SH-SY5Y (cell line): ENCODE measurements around the gene EOLA2.
"Not testable (repeated sequence)": the region's sequence is repeated elsewhere in the genome, so short reads cannot be mapped to it uniquely, and the experiment has no call there.

Experiments
- GATA2 ChIP-seq: IDR thresholded peaks from 2 replicates; pipeline ENCODE4 v1.6.1; 2011; ENCODE audit warnings: mild to moderate bottlenecking, low read depth, low read length
- GATA3 ChIP-seq: IDR thresholded peaks from 2 replicates; pipeline ENCODE4 v1.6.1; 2011; ENCODE audit warnings: low read depth, mild to moderate bottlenecking, low read length, moderate library complexity

The EOLA2 gene

DNA sequence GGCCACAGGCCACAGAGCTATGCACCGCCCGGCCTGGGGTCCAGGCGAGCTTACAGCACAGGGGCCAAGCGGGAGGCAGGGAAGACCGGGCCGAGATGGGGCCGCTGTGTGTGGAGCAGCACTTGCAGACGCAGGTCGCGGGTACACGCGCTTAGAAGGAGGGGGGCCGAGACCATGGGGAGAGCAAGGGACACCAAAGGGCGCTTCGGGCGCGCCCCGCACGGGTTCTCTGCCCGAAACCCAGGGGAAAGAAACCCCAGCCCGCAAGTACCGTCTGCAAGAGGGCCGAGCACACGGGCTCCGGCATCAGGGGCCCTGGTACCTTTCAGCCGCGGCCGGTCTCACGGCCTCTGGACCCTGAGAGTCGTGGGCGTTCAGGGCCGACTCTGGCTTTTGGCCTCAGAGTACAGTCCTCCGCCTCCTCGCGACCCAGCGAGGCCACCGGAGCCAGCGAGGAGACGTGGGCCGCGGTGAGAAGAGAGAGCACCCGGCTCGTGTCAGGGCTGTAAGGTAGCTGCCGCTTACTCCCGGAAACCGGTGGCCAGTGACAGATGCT lies 342 bp downstream of the EOLA2 start:
- TF ChIP-seq GATA3 = no peak
- TF ChIP-seq GATA2 = no peak

DNA sequence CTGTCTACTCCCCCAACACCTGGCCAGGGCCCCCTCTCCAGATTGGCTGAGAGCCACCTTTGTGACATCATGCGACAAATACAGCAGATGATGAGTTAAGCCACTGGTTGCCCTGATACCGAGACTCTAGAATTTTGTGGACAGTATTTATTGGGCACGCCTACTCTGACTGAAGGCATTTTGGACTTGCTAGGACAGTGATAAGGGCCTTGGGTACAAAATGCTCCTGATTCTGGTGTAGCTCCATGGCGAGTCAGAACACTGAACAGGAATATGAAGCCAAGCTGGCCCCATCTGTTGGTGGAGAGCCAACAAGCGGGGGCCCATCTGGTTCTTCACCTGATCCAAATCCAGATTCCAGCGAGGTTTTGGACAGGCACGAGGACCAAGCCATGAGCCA lies 8.9 kb downstream of the EOLA2 start, which contains the start of gene HSFX4:
TSS of gene HSFX4 (plus strand) at position 174 of the 400 bp plus-strand sequence. CDS start at position 246, 72 bp downstream.
- TF ChIP-seq GATA3, GATA2: not testable (repeated sequence)

DNA sequence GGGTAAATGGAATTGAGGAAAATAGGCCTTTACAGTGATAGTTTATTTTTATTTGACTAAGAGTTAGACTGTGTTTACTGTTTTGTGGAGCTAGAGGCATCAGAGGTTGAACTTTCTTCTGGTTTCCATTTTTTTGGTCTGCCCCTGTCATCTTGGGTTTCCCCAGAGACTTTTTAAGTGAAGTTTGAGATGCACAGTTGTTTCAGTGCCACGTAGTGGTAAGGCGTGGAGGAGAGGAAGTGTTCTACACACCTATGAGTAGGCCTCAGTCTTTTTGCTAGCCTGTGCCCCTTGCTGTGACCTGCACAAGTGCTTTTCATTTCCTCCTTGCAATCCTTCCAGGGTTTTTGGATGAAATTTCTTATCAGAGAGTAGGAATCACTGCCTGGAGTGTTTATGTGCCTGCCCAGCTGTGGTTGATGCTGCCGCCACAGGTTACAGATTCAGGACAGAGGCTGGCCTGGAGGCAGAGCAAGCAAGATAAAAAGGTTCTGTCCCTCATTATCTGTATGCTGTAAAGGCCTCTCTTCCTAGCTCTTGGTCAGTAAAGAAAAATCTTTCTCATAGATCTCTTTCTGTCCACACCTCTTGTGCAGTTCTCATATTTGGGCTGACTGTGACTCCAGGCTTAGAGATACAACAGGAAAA lies 21.4 kb downstream of the EOLA2 start:
- no peak for TF ChIP-seq GATA3
- peak; percentile 46; the same call in 1 of the 2 replicates for TF ChIP-seq GATA2

DNA sequence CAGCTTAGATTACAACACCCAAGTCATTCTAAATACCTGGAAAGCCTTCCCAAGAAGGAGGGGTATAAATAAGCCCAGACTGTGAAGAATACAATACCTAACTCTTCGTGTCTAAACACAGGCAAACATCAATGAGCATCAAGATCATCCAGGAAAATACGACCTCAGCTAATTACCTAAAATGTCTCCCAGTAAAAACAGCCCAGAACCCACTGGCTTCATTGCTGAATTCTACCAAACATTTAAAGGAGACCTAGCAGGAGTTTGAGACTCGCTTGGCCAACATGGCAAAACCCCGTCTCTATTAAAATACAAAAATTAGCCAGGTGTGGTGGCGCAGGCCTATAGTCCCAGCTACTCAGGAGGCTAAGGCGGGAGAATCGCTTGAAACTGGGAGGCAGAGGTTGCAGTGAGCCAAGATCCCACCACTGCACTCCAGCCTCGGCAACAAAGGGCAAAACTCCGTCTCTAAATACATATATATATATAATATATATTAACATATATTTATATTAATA lies 28.1 kb downstream of the EOLA2 start:
- TF ChIP-seq GATA3 = no peak

DNA sequence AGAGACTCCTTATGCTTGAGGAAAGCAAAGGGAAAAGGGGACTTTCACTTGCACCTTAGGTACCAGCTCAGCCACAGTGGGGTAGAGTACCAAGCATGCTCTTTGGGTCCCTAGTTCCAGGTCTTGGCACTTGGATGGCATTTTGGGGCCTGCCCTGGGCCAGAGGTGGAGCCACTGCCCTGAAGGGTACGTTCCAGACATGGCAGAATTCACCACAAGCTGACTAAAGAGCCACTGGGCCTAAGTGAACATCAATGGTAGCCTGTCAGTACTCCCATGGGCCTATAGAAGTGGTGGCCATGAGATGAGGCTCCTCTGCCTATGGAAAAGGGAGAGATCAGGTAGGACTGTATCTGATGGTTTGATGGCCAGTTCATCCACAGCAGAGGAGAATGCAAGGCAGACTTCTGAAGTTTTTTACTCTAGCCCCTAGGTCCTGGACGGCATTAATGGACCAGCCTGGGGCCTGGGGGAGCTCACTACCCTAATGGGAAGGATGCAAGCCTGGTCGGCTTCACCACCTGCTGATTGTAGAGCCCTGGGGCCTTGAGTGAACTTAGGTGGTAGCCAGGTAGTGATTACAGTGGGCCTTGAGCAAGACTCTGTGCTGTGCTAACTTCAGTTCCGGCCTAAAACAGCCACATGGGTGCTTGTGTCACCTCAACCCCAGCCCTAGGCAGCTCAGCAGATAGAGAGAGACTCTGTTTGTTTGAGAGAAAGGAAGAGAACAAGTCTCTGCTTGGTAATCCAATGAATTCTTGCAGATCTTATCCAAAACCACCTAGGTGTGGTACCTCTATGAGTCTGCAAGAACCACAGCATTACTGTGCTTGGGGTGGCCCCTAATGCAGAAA lies 28.7 kb downstream of the EOLA2 start:
- TF ChIP-seq GATA2 (no peak), GATA3 (no peak)

DNA sequence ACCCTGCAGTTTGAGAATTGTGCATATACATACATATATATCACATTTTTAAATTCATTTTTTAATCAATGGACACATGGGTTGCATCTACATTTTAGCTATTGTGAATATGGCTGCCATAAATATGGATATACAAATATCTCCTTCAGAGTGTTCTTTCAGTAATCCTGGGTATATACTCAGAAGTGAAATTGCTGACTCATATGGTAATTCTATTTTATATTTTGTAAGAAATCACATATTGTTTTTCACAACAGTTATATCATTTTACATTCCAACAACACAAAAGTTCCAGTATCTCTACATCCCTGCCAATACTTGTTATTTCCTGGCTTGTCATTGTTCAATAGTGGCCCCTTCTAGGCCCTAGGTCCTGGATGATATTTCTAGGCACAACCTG lies 29.6 kb downstream of the EOLA2 start:
- no peak for TF ChIP-seq GATA3
- no peak for TF ChIP-seq GATA2

DNA sequence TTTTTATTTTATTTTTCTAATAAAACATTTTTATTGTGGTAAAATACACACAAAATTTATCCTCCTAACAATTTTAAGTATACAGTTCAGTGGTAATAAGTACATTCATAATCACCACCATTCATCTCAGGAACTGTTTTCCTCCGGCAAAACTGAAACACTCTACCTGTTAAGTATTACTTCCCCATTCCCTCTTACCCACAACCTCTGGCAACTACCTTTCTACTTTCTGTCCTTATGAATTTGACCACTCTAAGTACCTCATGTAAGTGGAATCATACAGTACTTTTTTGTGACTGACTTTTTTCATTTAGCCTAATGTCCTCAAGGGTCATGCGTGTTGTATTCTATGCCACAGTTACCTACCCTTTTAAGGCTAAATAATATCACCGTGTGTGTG lies 30.0 kb downstream of the EOLA2 start:
- TF ChIP-seq GATA3 (no peak), GATA2 (no peak)

DNA sequence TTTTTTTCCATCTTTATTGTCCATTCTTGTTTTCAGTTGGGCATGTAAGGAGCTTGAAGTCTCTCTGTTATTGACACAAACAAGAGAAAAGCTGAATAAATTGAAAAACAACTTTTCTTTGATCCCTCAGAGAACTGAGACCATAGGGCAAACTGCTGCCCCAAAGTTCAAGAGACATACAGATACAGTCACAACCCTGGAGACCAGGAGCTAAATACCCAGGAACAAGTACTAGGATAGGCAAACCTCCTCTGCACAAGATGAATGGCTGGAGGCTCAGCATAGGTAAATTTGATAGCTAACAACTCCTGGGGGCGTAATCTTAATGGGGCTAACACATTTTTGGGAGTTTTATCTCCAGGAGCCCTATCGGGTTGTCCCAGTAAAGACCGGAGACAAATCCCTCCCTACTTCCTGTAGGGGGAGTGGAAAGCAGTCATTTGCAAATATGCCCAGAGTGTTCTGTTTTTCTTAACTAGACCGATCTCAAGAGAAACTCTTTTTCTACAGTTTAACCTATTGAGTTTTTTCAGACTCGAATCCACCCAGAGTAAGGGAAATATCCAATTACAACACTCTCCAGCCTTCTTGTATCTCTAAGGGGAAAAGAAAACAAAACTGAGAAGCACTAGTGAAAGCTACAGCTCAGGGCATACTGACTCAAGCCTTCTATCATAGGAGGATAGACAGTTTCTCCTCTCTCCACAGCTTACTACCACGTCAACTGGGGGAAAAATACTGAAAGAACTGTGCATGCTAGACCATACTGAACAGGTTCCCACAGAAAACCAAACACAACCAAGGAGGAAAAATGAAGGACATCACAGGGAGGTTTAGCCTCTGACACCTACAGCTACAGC lies 34.2 kb downstream of the EOLA2 start:
- TF ChIP-seq GATA2 (no peak), GATA3 (no peak)

DNA sequence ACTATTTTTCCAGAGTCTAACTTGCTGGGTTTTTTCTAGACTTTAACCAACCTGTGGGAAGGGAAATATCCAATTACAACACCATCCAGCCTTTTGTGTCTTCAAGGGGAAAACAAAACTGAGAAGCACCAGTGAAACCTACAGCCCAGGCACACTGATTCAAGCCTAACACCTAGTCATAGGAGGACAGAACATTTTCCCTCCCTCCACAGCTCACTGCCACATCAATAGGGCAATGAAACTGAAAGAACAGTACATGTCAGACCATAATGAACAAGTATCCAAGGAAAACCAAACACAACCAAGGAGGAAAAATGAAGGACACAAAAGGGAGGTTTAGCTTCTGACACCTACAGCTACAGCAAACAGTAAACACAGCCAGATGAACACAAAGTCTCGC lies 39.7 kb downstream of the EOLA2 start:
- TF ChIP-seq GATA2 (no peak), GATA3 (no peak)
